HG03469 (cell line): ENCODE measurements around the gene CTIF.

Source experiments
- ATAC-seq: cut with Tn5 transposase; IDR thresholded peaks from one replicate; pipeline ENCODE4 v1.9.1; 2021; ENCODE audit warnings: mild to moderate bottlenecking, moderate library complexity, moderate number of reproducible peaks; ENCODE audit not compliant: unreplicated experiment

CTIF gene

GRCh38 chr18:48838921-48839818 is 300.3 kb downstream of the CTIF start:
- no peak for ATAC-seq

GRCh38 chr18:48839819-48840490 is 301.1 kb downstream of the CTIF start:
- ATAC-seq = no peak

- no peak for ATAC-seq
Measured at GRCh38 chr18:48840491-48840877, 301.7 kb downstream of the CTIF start.

GRCh38 chr18:48841381-48842258 is 302.8 kb downstream of the CTIF start:
- no peak for ATAC-seq

- ATAC-seq = no peak
Measured at GRCh38 chr18:48842259-48843061, 303.6 kb downstream of the CTIF start.

GRCh38 chr18:48843162-48843561 is 304.3 kb downstream of the CTIF start:
- no peak for ATAC-seq

- ATAC-seq = no peak
Measured at GRCh38 chr18:48843596-48843995, 304.8 kb downstream of the CTIF start.

GRCh38 chr18:48844271-48844670 is 305.4 kb downstream of the CTIF start:
- ATAC-seq = no peak

GRCh38 chr18:48845174-48845573 is 306.3 kb downstream of the CTIF start:
- no peak for ATAC-seq

GRCh38 chr18:48846423-48846932 is 307.6 kb downstream of the CTIF start:
- no peak for ATAC-seq

- ATAC-seq = no peak
Measured at GRCh38 chr18:48847807-48848486, 309.1 kb downstream of the CTIF start.

GRCh38 chr18:48848641-48849143 is 309.9 kb downstream of the CTIF start:
- no peak for ATAC-seq

GRCh38 chr18:48850822-48851598 is 312.2 kb downstream of the CTIF start:
- ATAC-seq = no peak

GRCh38 chr18:48851599-48851960 is 312.7 kb downstream of the CTIF start:
- ATAC-seq = no peak

- no peak for ATAC-seq
Measured at GRCh38 chr18:48852292-48852691, 313.5 kb downstream of the CTIF start.

- no peak for ATAC-seq
Measured at GRCh38 chr18:48852794-48853193, 314.0 kb downstream of the CTIF start.

GRCh38 chr18:48853588-48853987 is 314.8 kb downstream of the CTIF start:
- ATAC-seq = no peak

- no peak for ATAC-seq
Measured at GRCh38 chr18:48854780-48855179, 315.9 kb downstream of the CTIF start.
